ENCODE measurements around the gene IFI44L.

The IFI44L gene

GRCh38 chr1:78619803-78620579, at the start of gene IFI44L:
Gene IFI44L, plus strand, starts transcription at chr1:78620448. Its CDS starts 7,468 bp downstream, at chr1:78627916.
- DNase-seq (ENCODE audit: low spot score) = peak; percentile 13

- no peak for DNase-seq (ENCODE audit: low spot score)
These were observed 49.7 kb upstream of the IFI44L start for GRCh38 chr1:78570539-78570938.

- DNase-seq (ENCODE audit: low spot score) = no peak
These were observed 42.8 kb upstream of the IFI44L start for GRCh38 chr1:78577257-78578100.

DNA sequence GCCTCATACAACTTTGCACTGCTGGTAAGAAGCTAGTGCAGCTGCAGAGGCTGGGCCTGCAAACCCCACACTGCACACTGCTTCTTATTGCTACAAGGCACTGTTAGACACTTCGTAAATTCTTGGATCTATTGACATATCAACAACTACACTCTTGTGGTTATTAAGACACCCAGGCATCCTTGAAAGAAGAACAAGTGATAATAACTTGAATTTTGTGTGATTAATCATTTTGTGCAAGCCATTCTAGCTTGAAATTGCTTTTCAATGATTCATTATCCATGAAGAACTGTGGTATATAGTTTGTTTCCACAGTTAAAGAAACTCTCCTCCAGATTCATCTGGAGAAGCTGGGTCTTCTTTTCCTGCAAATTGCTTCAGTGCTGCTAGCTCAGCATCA, 33.7 kb upstream of the IFI44L start:
- no peak for DNase-seq (ENCODE audit: low spot score)

DNA sequence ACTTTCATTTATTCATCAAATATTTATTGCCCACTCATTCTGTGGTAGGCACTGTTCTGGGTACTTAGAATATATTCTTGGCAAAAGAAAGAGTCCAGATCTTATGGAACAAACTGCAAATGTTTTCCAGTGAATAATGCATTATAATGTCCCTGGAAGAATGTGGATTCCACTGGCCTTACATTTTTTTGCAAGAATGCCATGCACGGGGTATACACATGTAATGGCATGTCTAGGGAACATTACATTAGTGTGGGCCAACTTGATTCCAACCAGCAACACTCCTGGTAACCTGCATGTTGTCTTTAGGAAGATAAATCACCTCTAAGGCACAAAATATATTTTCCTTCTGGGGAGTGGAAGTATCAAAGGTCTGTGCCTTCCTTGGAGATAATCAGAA, 33.0 kb upstream of the IFI44L start:
- no peak for DNase-seq (ENCODE audit: low spot score)

- DNase-seq (ENCODE audit: low spot score) = no peak
These were observed 28.3 kb upstream of the IFI44L start for GRCh38 chr1:78591971-78592370.

DNA sequence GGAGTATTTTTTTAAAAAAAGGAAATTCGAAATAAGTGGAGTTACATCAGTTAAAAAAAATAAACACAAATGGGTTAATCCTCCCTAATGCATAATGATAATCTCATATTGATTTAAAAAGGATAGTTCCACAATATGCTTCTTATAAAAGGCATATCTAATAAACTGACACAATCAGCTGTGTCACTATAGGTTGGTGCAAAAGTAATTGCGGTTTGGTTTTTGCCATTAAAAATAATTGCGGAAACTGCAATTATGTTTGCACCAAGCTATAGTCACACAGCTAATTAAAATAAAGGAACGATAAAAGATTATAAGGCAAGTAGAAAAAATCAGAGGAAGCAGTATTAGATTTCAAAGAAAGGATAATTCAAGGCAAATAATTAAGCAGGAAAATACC, 21.0 kb upstream of the IFI44L start:
- no peak for DNase-seq (ENCODE audit: low spot score)

DNA sequence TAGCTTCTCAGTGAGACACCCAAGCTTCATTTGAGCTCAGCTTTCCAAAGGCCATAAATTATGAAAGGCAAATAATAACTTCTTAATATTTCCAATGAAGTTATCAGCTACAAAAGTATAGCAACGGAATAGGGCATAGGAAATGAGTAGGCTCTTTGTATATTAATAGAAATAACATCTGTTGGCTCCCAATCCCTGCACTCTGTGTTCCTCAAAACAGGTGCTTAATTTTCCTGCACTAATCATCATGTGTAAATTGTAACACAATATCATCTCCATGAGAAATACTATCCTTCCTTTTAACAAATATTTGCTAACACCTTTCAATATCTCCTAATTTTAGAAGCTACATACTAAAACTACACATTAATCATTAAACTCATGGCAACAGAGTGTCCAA, 19.2 kb upstream of the IFI44L start:
- DNase-seq (ENCODE audit: low spot score) = no peak

DNA sequence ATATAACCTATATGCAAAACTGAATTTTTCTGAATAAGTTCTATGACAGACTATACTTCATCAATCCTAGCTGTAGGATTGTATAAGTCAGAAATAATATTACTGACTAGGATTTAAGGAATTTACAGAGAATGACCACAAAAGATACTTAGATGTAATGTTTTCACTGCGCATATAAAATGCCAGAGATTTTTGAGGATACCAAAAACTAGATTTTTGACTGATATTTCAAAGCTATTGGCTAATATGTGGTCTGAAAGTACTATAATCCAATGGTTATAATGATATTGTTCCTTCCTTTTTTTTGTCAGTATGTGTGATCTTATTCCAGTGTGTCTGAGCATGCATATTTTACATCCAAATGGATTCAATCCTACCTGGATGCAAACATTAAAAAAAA, 17.0 kb upstream of the IFI44L start:
- DNase-seq (ENCODE audit: low spot score) = no peak

DNA sequence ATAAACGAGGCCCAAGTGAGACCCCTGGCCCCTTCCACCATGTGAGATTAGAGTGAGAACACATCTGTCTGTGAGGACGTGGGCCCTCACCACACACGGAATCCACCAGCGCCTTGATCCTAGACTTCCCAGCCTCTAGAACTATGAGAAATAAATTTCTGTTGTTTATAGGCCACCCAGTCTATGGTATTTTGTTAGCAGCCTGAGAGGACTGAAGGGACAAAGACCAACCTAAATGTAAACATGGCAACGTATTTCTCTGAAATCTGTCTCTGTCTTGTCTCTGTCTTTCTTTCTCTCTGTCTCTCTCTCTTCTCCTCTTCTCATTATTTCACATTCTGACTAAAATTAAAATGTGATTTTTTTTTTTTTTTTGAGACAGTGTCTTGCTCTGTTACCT, 15.6 kb upstream of the IFI44L start:
- no peak for DNase-seq (ENCODE audit: low spot score)

GRCh38 chr1:78606274-78606673, 14.0 kb upstream of the IFI44L start:
- no peak for DNase-seq (ENCODE audit: low spot score)

DNA sequence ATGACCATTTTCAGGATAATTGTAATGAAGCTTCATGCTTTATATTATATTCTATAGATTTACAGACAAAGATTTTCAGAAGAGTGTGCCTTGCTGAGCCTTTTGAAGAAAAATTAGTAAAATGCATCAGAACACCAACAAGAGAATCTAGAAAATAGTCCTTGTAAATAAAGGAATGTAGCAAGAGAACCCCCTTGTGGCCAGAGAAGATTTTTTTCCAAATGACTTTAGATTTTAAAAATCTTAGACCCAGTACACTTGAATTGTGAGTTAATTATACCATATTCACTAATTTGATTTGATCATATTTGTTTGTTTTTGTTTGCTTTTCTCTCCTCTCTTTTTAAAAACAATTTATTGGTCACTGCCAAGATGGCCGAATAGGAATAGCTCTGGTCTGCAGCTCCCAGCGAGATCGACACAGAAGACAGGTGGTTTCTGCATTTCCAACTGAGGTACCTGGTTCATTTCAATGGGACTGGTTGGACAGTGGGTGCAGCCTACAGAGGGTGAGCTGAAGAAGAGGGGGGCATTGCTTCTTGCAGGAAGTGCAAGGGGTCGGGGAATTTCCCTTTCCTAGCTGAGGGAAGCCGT, 12.8 kb upstream of the IFI44L start:
- DNase-seq (ENCODE audit: low spot score) = peak; percentile 26

GRCh38 chr1:78607944-78608343, 12.3 kb upstream of the IFI44L start:
- DNase-seq (ENCODE audit: low spot score) = no peak

DNA sequence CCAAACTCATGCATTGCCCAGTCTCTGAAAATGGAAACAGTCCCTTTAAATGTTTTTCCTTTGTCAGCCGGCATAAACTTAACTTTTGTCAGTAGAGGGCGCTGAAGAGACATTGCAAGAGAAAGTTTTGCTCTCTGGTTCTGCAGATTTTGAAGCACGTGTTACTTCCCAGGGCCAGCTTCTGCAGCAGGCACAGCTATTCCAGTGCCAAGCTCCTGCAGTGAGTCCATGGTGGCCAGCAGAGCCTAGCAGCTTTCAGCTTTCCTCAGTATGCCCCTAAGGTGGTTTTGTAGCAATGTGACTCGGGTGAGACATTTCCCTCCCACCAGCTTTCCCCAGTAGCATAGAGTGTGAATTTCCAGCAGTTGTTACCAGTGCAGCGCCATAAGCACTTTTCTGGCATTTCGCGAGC, 2.6 kb upstream of the IFI44L start:
- peak; percentile 79 for DNase-seq (ENCODE audit: low spot score)

- no peak for DNase-seq (ENCODE audit: low spot score)
These were observed 1.2 kb upstream of the IFI44L start for GRCh38 chr1:78619032-78619431.

DNA sequence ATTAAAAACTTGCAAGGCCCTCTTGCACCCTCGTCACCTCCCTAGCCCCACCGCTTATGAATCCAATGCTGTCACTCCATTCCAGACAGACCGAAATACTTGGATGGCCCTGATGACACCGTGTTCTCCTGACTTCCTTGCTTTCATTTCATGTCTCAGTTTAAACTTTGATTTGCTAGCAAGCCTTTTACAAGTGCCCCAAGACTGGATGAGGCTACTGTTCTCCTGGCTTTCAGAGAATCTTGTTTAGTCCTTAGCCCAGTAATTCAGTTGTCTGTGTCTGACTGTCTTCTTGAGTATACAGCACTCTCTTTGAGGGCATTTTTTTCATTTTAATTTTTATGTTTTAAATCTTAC, 824 bp upstream of the IFI44L start:
- DNase-seq (ENCODE audit: low spot score) = no peak

- no peak for DNase-seq (ENCODE audit: low spot score)
These were observed 418 bp downstream of the IFI44L start for GRCh38 chr1:78620666-78621065.

DNA sequence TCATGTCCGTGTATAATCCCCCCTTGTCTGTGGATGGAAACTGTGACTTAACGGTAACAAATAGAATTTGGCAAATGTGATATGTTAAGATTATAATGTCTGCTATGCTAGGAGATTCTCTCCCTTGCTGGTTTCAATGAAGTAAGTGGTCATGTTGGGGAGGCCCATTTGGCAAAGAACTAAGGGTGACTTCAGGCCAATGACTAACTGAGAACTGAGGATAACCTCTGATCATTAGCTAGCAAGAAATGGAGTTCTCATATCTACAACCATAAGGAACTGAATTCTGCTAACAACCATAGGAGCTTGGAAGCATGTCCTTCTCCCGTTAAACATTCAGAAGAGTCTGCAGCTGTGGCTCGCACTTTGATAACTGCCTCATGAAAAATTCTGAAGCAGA, 2.3 kb downstream of the IFI44L start:
- no peak for DNase-seq (ENCODE audit: low spot score)

DNA sequence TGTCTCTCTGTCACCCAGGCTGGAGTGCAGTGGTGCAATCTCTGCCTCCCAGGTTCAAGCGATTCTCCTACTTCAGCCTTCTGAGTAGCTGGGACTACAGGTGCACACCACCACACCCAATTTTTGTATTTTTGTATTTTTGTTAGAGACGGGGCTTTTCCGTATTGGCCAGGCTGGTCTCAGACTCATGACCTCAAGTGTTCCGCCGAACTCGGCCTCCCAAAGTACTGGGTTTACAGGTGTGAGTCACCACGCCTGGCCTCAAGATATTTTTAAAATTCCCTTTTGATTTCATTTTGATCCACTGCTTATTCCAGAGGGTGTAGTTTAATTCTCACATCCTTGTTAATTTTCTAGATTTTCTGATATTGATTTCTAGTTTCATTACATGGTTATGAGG, 3.8 kb downstream of the IFI44L start:
- DNase-seq (ENCODE audit: low spot score) = no peak

GRCh38 chr1:78627321-78627720, 7.1 kb downstream of the IFI44L start:
- no peak for DNase-seq (ENCODE audit: low spot score)

GRCh38 chr1:78630600-78630999, 10.4 kb downstream of the IFI44L start:
- DNase-seq (ENCODE audit: low spot score) = no peak

DNA sequence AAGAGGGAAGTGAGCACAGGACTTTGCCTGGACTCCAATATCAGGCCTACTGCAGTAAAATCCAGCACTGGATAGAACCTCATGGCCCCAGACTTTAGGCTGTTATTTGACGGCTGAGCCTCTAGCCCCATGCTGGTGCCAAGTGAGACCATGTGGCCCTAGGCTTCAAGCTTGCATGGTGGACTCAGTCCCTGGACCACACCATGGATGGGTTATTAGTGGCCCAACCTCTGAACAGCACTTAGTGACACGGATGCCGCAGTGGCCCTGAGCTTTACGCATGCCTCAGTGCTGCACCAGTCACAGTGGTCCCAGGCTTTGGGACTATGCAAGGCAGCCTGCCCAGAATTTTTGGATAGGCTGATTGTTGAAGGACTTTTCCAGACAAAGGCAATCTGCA, 13.0 kb downstream of the IFI44L start:
- no peak for DNase-seq (ENCODE audit: low spot score)

GRCh38 chr1:78640462-78640861, 20.2 kb downstream of the IFI44L start:
- DNase-seq (ENCODE audit: low spot score) = no peak

All from kidney capillary endothelial cell (primary cell).